Activated CD8-positive, alpha-beta T cell treated with anti-CD3 and anti-CD28 coated beads, Interleukin-2, amount 10 ng/mL, durations not matched to agents 7 days and 5 days (primary cell): Measurements from ENCODE around the gene SLC27A2. TPM values are rescaled to one million over a fixed set of nuclear protein-coding genes. Genes with fewer than 3 reads are reported as not detected.

Experiments used
- ATAC-seq: fragments of 150-1000 bp; cut with Tn5 transposase; one replicate; pipeline ENCODE4 v1.10.0; 2021; ENCODE audit warnings: moderate library complexity
- CTCF ChIA-PET: fragments of 350-600 bp; sonication (Branson Sonifier 250); formaldehyde crosslinking; loops from one replicate; lab custom pipeline; 2021; ENCODE audit warnings: antibody characterized with exemption; lab: Charles Lee
- POLR2A ChIA-PET: fragments of 350-600 bp; sonication (Branson Sonifier 250); formaldehyde crosslinking; loops from one replicate; lab custom pipeline; 2021; ENCODE audit warnings: antibody characterized with exemption; lab: Charles Lee
- DNase-seq: peaks from one replicate; pipeline ENCODE4 v3.0.0-alpha.2; 2020
- H3K27ac Mint-ChIP-seq: one replicate; pipeline ENCODE4 v1.8.0; 2021; ENCODE audit warnings: mild to moderate bottlenecking, mixed read lengths
- H3K27me3 Mint-ChIP-seq: one replicate; pipeline ENCODE4 v1.8.0; 2021; ENCODE audit warnings: low read depth, mixed read lengths
- H3K36me3 Mint-ChIP-seq: one replicate; pipeline ENCODE4 v1.8.0; 2021; ENCODE audit warnings: low read depth, mixed read lengths
- H3K4me1 Mint-ChIP-seq: one replicate; pipeline ENCODE4 v1.8.0; 2021; ENCODE audit warnings: low read depth, mixed read lengths
- H3K4me3 Mint-ChIP-seq: one replicate; pipeline ENCODE4 v1.8.0; 2021; ENCODE audit warnings: mild to moderate bottlenecking, mixed read lengths
- H3K9me3 Mint-ChIP-seq: one replicate; pipeline ENCODE4 v1.8.0; 2022; ENCODE audit warnings: mixed read lengths; ENCODE audit not compliant: insufficient read depth
- total RNA-seq, 2 experiments: library from RNA; stranded (reverse); gene quantifications; one replicate each; pipeline ENCODE4 v1.2.3, GENCODE V29; 2021

SLC27A2 gene
- total RNA-seq, 2 experiments from 2014 or later = 11.6 to 12.5 TPM

GRCh38 chr15:50277370-50277769 is 95.4 kb downstream of the SLC27A2 start:
- Mint-ChIP-seq H3K27me3 (no peaks in the 10 kb centered on the region), H3K27ac (no peak overlapping the region), H3K9me3 (no peaks in the 10 kb centered on the region), H3K4me1 (no peaks in the 10 kb centered on the region), H3K36me3 (peaks cover 16% of the 10 kb centered on the region), H3K4me3 (no peak overlapping the region)
- ChIA-PET POLR2A (no interaction called here), CTCF (interaction anchor here (0.7 kb wide), 1 partner anchor 97 kb away, joined by 3 read pairs; no protein-coding TSS in a partner anchor)
- DNase-seq (no peak), ATAC-seq (no peak)

DNA sequence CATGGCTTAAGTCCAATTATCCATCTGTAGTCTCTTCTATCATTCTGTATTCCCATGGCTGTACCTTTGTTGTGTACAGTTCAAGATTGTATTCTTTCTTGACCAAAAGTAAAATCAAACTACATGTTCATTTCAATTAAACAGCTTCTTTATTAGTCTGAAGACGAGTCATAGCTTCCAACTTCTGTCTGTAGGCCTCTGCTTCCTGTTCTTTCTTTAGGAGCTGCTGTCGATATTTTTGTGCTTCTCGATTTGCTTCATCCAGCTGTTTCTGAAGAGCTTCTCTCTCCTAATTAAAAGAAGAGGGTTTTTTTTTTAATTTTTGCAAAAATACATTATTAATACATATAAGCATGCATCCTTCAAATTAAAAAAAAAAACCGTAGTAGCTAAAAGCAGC is 96.5 kb downstream of the SLC27A2 start:
- no peaks in the 10 kb centered on the region for H3K27me3 Mint-ChIP-seq
- no peak for ATAC-seq
- H3K36me3 Mint-ChIP-seq = peaks cover 16% of the 10 kb centered on the region
- no peak overlapping the region for H3K27ac Mint-ChIP-seq
- CTCF ChIA-PET = interaction anchor here (0.7 to 1.1 kb wide), 6 partner anchors 8 to 98 kb away, joined by 3 to 6 read pairs (median 3); no protein-coding TSS in a partner anchor
- no peaks in the 10 kb centered on the region for H3K9me3 Mint-ChIP-seq
- DNase-seq = no peak
- no peak overlapping the region for H3K4me3 Mint-ChIP-seq
- no peaks in the 10 kb centered on the region for H3K4me1 Mint-ChIP-seq
- POLR2A ChIA-PET = interaction anchor here (0.9 kb wide), 1 partner anchor 13 kb away, joined by 3 read pairs; no protein-coding TSS in a partner anchor

GRCh38 chr15:50280271-50280670 is 98.3 kb downstream of the SLC27A2 start:
- ATAC-seq = no peak
- Mint-ChIP-seq H3K36me3 (peaks cover 22% of the 10 kb centered on the region), H3K9me3 (no peaks in the 10 kb centered on the region), H3K27ac (no peak overlapping the region), H3K4me3 (no peak overlapping the region), H3K27me3 (no peaks in the 10 kb centered on the region), H3K4me1 (no peaks in the 10 kb centered on the region)
- DNase-seq = no peak
- ChIA-PET POLR2A (no interaction called here), CTCF (no interaction called here)

GRCh38 chr15:50281427-50281826 is 99.4 kb downstream of the SLC27A2 start:
- Mint-ChIP-seq H3K36me3 (peaks cover 25% of the 10 kb centered on the region), H3K4me1 (no peaks in the 10 kb centered on the region), H3K9me3 (no peaks in the 10 kb centered on the region), H3K27me3 (no peaks in the 10 kb centered on the region), H3K27ac (no peak overlapping the region), H3K4me3 (no peak overlapping the region)
- no peak for ATAC-seq
- POLR2A ChIA-PET = no interaction called here
- CTCF ChIA-PET = no interaction called here
- no peak for DNase-seq

Other genes starting within 250 kb of the SLC27A2 start
- gene ATP8B4, start 63.0 kb upstream of the SLC27A2 start, total RNA-seq = 10 to 100 TPM; 35.9 to 39.2 TPM
- under 1 TPM in 1 of 2 experiments, not detected in 1; 0.13 TPM for gene HDC, start 83.5 kb downstream of the SLC27A2 start, total RNA-seq
- gene GABPB1, start 173.0 kb downstream of the SLC27A2 start, total RNA-seq = 10 to 100 TPM; 33.5 to 35.2 TPM
- gene USP8, start 242.2 kb downstream of the SLC27A2 start, total RNA-seq = 10 to 100 TPM; 55.6 to 58.8 TPM